ENCODE data around the gene CTAGE8. TPM values are rescaled to one million over a fixed set of nuclear protein-coding genes. Genes with fewer than 3 reads are reported as not detected.
"Not testable (repeated sequence)": the region's sequence is repeated elsewhere in the genome, so short reads cannot be mapped to it uniquely, and the experiment has no call there.

Gene CTAGE8
- total and polyA plus RNA-seq, 2 of the 8 experiments (the other 6 are each of a cell fraction or from before 2014, with no cell fraction given), result not detected

- not testable (repeated sequence) for H3K27me3 ChIP-seq (replicated peaks in 1 of 4; ENCODE audit: control insufficient read depth in 3 of 4, extremely low read depth in 1 of 4, insufficient read depth in 3 of 4, low read length in 3 of 4)
- no CpG with 5 or more reads among the region's 4 CpGs for WGBS, 2 experiments (ENCODE audit: extremely low coverage in 1 of 2, insufficient coverage in 1 of 2, insufficient read length in 1 of 2, insufficient replicate concordance in 2 of 2, low coverage in 1 of 2, low lambda C conversion rate in 2 of 2, missing lambda C conversion rate in 1 of 2)
Observed at GRCh38 chr7:144219149-144219548, 49.9 kb downstream of the CTAGE8 start.

GRCh38 chr7:144218581-144218980 is 50.5 kb downstream of the CTAGE8 start:
- H3K27ac ChIP-seq (ENCODE audit: low read depth, low read length); DNase-seq (ENCODE audit: low read depth in 1 of 2, low spot score in 2 of 2); H4K5ac ChIP-seq (ENCODE audit: insufficient read length, low read depth, low read length); H3K14ac ChIP-seq (ENCODE audit: insufficient read length); H2AK5ac ChIP-seq (ENCODE audit: low read depth, low read length); H3K23ac ChIP-seq (ENCODE audit: insufficient read length); H3K4me3 ChIP-seq (ENCODE audit: extremely low read depth in 1 of 4, insufficient read depth in 2 of 4, low read depth in 3 of 4, low read length in 4 of 4); H3K27me3 ChIP-seq (replicated peaks in 1 of 4; ENCODE audit: control insufficient read depth in 3 of 4, extremely low read depth in 1 of 4, insufficient read depth in 3 of 4, low read length in 3 of 4); H4K8ac ChIP-seq (ENCODE audit: extremely low read depth, insufficient read depth, low read length); H3K9me3 ChIP-seq (ENCODE audit: insufficient read depth in 2 of 2, low read depth in 1 of 2, low read length in 1 of 2); H3K56ac ChIP-seq (replicated peaks; ENCODE audit: insufficient read length, low read depth, low read length); H2BK15ac ChIP-seq (ENCODE audit: low read length); H3K4me2 ChIP-seq (ENCODE audit: insufficient read depth in 1 of 2, low read depth in 2 of 2, low read length in 2 of 2); H3K36me3 ChIP-seq (ENCODE audit: control insufficient read depth in 2 of 4, insufficient read depth in 4 of 4, low read length in 3 of 4); H3K9ac ChIP-seq (replicated peaks in 1 of 4; ENCODE audit: extremely low read depth in 1 of 4, low read depth in 3 of 4, low read length in 3 of 4); H3K79me1 ChIP-seq (ENCODE audit: low read depth, low read length); H2BK120ac ChIP-seq (replicated peaks; ENCODE audit: low read depth, low read length); H2BK5ac ChIP-seq (ENCODE audit: low read depth, low read length); H2AFZ ChIP-seq (ENCODE audit: low read length); H3K4ac ChIP-seq (replicated peaks; ENCODE audit: insufficient read length, low read depth, low read length); H3K79me2 ChIP-seq (ENCODE audit: control insufficient read depth in 1 of 2, insufficient read depth in 2 of 2, low read length in 2 of 2); FAIRE-seq; H2BK20ac ChIP-seq (ENCODE audit: low read length); H3K18ac ChIP-seq (ENCODE audit: extremely low read depth, low read length); CTCF ChIA-PET (ENCODE audit: partially characterized antibody); H4K91ac ChIP-seq (replicated peaks; ENCODE audit: insufficient read length, low read length); H4K20me1 ChIP-seq (replicated peaks in 1 of 2; ENCODE audit: control insufficient read depth in 1 of 2, insufficient read depth in 2 of 2, low read length in 2 of 2); POLR2A ChIA-PET (ENCODE audit: partially characterized antibody); H2BK12ac ChIP-seq (ENCODE audit: low read depth, low read length); H3K4me1 ChIP-seq (replicated peaks in 1 of 4; ENCODE audit: control insufficient read depth in 3 of 4, insufficient read depth in 4 of 4, low read length in 3 of 4); H3K23me2 ChIP-seq (ENCODE audit: low read depth, low read length): not testable (repeated sequence)
- 96% methylated on average over 1 of the region's 1 CpG; no CpG with 5 or more reads in 1 of the 2 experiments for WGBS, 2 experiments (ENCODE audit: extremely low coverage in 1 of 2, insufficient coverage in 1 of 2, insufficient read length in 1 of 2, insufficient replicate concordance in 2 of 2, low coverage in 1 of 2, low lambda C conversion rate in 2 of 2, missing lambda C conversion rate in 1 of 2)

More at GRCh38 chr7:144219149-144219548, 49.9 kb downstream of the CTAGE8 start:
- H4K8ac ChIP-seq (ENCODE audit: extremely low read depth, insufficient read depth, low read length); H2BK15ac ChIP-seq (ENCODE audit: low read length); H3K9ac ChIP-seq (replicated peaks in 1 of 4; ENCODE audit: extremely low read depth in 1 of 4, low read depth in 3 of 4, low read length in 3 of 4); H3K27ac ChIP-seq (ENCODE audit: low read depth, low read length); H3K4me3 ChIP-seq (ENCODE audit: extremely low read depth in 1 of 4, insufficient read depth in 2 of 4, low read depth in 3 of 4, low read length in 4 of 4); H2BK20ac ChIP-seq (ENCODE audit: low read length); H3K36me3 ChIP-seq (ENCODE audit: control insufficient read depth in 2 of 4, insufficient read depth in 4 of 4, low read length in 3 of 4); H3K14ac ChIP-seq (ENCODE audit: insufficient read length); H3K79me2 ChIP-seq (ENCODE audit: control insufficient read depth in 1 of 2, insufficient read depth in 2 of 2, low read length in 2 of 2); H2AK5ac ChIP-seq (ENCODE audit: low read depth, low read length); H2BK5ac ChIP-seq (ENCODE audit: low read depth, low read length); POLR2A ChIA-PET (ENCODE audit: partially characterized antibody); H3K4me1 ChIP-seq (replicated peaks in 1 of 4; ENCODE audit: control insufficient read depth in 3 of 4, insufficient read depth in 4 of 4, low read length in 3 of 4); H3K9me3 ChIP-seq (ENCODE audit: insufficient read depth in 2 of 2, low read depth in 1 of 2, low read length in 1 of 2); H3K4ac ChIP-seq (replicated peaks; ENCODE audit: insufficient read length, low read depth, low read length); H4K91ac ChIP-seq (replicated peaks; ENCODE audit: insufficient read length, low read length); H2BK120ac ChIP-seq (replicated peaks; ENCODE audit: low read depth, low read length); DNase-seq (ENCODE audit: low read depth in 1 of 2, low spot score in 2 of 2); H3K23ac ChIP-seq (ENCODE audit: insufficient read length); H3K4me2 ChIP-seq (ENCODE audit: insufficient read depth in 1 of 2, low read depth in 2 of 2, low read length in 2 of 2); CTCF ChIA-PET (ENCODE audit: partially characterized antibody); H3K23me2 ChIP-seq (ENCODE audit: low read depth, low read length); H3K18ac ChIP-seq (ENCODE audit: extremely low read depth, low read length); H2BK12ac ChIP-seq (ENCODE audit: low read depth, low read length); H4K20me1 ChIP-seq (replicated peaks in 1 of 2; ENCODE audit: control insufficient read depth in 1 of 2, insufficient read depth in 2 of 2, low read length in 2 of 2); H3K56ac ChIP-seq (replicated peaks; ENCODE audit: insufficient read length, low read depth, low read length); H2AFZ ChIP-seq (ENCODE audit: low read length); H3K79me1 ChIP-seq (ENCODE audit: low read depth, low read length); H4K5ac ChIP-seq (ENCODE audit: insufficient read length, low read depth, low read length): not testable (repeated sequence)
- peak; percentile 13 for FAIRE-seq
